GM12892 (cell line): Measurements from ENCODE around the gene HADH.

Experiments used
- POLR2A ChIP-seq: IDR thresholded peaks from 2 replicates; pipeline ENCODE4 v1.6.1; 2011; ENCODE audit warnings: low read depth, low read length, control low read depth
- POLR2AphosphoS5 ChIP-seq: IDR thresholded peaks from 2 replicates; pipeline ENCODE4 v1.6.1; 2011; ENCODE audit warnings: low read depth, low read length, control low read depth

DNA sequence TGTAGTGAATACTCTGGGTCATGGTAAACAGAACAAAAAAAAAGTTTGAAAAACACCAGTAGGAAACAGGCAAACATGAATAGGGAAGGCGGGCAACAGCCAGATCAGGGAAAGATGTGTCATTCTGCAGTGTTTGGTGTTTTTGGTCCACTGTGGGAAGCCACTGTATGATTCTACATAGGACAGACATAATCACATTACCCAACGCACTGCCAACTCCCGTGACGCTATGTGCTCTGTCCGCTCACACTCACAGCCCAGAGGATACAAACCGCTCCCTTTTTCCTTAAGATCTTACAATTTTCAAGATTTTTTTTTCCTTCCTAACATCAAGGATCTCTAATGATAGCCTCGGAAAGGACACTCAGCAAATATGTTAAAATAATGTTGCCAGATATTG is 59.3 kb downstream of the HADH start:
- TF ChIP-seq POLR2AphosphoS5 = no peak
- no peak for TF ChIP-seq POLR2A
